HG03432 (cell line): ENCODE data around the gene IKZF1.

ENCODE experiments used
- ATAC-seq: cut with Tn5 transposase; IDR thresholded peaks from one replicate; pipeline ENCODE4 v1.9.1; 2021; ENCODE audit warnings: mild to moderate bottlenecking, moderate library complexity; ENCODE audit not compliant: unreplicated experiment

IKZF1 gene

GRCh38 chr7:50431722-50432305 is 127.3 kb downstream of the IKZF1 start:
- no peak for ATAC-seq

DNA sequence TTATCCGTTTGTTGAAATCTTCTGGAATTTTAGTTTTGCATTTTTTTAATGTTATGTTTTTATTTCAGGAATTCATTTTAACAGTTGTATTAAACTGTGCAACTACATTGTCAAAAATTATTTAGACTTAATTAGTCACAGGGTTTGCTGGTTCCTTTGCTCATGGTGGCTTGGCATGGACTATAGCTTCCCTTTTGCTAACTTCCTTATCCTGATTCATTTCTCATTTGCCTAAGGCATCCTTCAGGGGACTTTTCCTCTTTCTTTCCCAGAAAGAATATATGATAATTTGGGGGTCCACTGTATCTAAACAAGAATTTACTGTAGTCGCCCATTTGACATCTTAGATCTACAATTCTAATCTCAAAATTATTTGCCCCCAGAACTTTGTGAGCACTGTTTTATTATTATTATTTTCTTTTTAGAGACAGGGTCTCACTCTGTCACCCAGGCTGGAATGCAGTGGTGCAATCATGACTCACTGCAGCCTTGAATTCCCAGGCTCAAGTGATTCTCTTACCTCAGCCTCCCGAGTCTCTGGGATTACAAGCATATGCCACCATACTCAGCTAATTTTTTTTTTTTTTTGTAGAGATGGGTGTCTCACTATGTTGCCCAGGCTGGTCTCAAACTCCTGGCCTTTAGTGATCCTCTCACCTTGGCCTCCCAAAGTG is 131.8 kb downstream of the IKZF1 start:
- ATAC-seq: no peak

DNA sequence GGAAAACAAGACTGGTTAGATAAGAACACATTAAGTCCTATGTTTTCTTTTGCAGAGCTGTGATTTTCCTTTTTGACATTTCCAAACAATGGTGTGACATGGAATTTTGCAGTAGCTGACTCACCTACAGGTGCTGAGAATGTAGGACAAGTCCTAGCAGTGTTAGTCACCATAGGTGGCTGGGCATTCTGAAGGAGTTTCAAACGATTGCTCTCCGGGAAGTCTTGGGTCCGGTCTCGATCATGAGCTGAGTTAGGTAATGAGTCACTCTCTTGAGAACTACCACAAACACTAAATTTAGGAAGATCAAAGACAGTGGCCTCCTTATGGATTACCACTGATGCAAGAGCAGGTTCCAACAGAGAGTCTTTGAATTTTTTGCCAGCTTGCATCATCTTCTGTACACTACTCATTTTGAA is 142.0 kb downstream of the IKZF1 start:
- peak; percentile 54 for ATAC-seq

- peak; percentile 40 for ATAC-seq
These were observed 144.3 kb downstream of the IKZF1 start for GRCh38 chr7:50448823-50449222.

DNA sequence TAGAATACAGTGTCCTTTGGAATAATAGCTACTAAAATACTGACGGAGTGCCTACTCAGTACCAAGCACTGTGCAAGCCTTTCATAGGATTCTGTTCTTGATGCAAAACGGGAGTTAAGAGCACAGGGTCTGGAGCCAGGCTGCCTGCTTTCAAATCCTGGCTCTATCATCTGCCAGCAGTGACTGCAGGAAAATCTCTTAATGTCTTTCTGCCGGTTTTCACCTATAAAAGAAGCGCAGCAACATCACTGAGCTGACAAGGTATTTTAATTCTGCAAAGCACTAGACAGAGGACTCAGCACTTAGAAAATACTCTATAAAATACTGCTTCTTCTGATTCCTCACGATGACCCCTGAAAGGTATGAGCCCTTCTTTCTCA is 145.0 kb downstream of the IKZF1 start:
- no peak for ATAC-seq

GRCh38 chr7:50449881-50450589 is 145.5 kb downstream of the IKZF1 start, which contains the start of gene FIGNL1:
Gene FIGNL1, minus strand, starts transcription at chr7:50450350. Its CDS starts 3,063 bp downstream, at chr7:50447287.
- ATAC-seq: peak; percentile 87

GRCh38 chr7:50450590-50451032 is 146.1 kb downstream of the IKZF1 start:
- no peak for ATAC-seq
